RWPE1 (cell line): ENCODE results near the gene CPLX3.

Experiments
- CTCF ChIA-PET: fragments of 350-600 bp; sonication (Branson Sonifier 250); formaldehyde crosslinking; extraction: SDS; loops from one replicate; lab custom pipeline; 2021; lab: Yijun Ruan, JAX
- POLR2A ChIA-PET: fragments of 400-600 bp; formaldehyde crosslinking; extraction: SDS; loops from one replicate; lab custom pipeline; 2020; ENCODE audit warnings: antibody characterized with exemption; ENCODE audit not compliant: low non-redundant PET; lab: Yijun Ruan, JAX
- DNase-seq: peaks from one replicate; pipeline ENCODE4 v3.0.0; 2012; ENCODE audit warnings: low spot score
- H3K27ac ChIP-seq: fragments of 450-650 bp; 2 replicates; pipeline ENCODE4 v1.5.1; 2017
- TF ChIP-seq, protein P1 (sequence below): fragments of 450-650 bp; conservative IDR thresholded peaks from 2 replicates; pipeline ENCODE4 v1.5.1; 2017; ENCODE audit warnings: low read depth, mild to moderate bottlenecking

The CPLX3 gene

DNA sequence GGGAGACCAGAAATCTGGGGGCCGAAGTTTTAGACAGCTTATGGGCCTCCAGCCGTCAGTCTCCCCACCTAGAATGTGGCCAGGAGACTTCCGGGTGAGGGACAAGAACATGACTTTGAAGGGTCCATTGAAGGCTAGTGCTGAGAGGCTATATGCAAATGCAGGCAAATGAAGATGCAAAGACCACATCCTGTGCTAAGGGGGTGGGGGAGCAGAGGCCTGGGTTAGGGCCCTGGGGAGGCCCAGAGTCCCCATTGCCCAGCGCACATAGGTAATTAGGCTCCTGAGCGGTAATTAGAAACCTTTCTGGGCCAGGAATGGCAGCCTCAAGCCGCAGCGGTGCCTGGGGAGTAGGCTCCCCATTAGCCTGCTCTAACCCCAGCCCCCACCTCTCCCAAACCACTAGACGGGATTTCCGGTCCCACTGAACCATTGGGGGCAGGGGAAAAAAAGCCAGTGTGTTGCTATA, 37.7 kb upstream of the CPLX3 start:
- peak overlapping the region; percentile 63 for H3K27ac ChIP-seq
- ChIA-PET POLR2A (no interaction called here), CTCF (interaction anchor here (0.6 to 1.4 kb wide), 6 partner anchors 11 to 723 kb away, joined by 3 to 4 read pairs (median 3); no protein-coding TSS in a partner anchor)
- TF ChIP-seq, protein P1, sequence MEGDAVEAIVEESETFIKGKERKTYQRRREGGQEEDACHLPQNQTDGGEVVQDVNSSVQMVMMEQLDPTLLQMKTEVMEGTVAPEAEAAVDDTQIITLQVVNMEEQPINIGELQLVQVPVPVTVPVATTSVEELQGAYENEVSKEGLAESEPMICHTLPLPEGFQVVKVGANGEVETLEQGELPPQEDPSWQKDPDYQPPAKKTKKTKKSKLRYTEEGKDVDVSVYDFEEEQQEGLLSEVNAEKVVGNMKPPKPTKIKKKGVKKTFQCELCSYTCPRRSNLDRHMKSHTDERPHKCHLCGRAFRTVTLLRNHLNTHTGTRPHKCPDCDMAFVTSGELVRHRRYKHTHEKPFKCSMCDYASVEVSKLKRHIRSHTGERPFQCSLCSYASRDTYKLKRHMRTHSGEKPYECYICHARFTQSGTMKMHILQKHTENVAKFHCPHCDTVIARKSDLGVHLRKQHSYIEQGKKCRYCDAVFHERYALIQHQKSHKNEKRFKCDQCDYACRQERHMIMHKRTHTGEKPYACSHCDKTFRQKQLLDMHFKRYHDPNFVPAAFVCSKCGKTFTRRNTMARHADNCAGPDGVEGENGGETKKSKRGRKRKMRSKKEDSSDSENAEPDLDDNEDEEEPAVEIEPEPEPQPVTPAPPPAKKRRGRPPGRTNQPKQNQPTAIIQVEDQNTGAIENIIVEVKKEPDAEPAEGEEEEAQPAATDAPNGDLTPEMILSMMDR: no peak
- no peak for DNase-seq

DNA sequence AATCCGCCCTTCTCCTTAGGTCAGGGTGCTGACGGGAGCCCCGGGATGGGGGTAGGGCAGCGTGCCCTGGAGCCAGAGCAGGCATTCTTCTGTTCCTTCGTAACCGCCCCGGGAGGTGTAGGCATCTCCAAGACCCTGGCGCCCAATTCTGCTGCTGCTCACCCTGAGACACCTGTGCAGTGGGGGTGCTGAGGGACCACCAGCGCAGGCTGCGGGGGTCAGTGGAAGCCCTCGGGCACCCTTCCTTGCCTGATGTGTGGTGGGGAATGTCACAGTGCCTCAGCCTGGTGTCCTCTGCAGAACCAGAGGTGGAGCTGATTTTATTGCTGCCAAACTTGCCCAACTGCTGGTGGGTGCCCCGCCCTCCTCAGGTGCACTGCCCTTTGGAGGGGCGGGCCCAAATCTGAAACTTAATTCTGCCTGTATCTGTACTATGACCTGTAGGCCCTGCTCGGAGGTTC, 37.2 kb upstream of the CPLX3 start:
- POLR2A ChIA-PET: interaction anchor here (0.5 kb wide), 1 partner anchor 26 kb away, joined by 3 read pairs; no protein-coding TSS in a partner anchor
- CTCF ChIA-PET: interaction anchor here (1.0 to 1.4 kb wide), 4 partner anchors 10 to 157 kb away, joined by 3 to 4 read pairs (median 3); no protein-coding TSS in a partner anchor
- no peak for DNase-seq
- TF ChIP-seq, protein P1: no peak
- peak overlapping the region; percentile 63 for H3K27ac ChIP-seq

DNA sequence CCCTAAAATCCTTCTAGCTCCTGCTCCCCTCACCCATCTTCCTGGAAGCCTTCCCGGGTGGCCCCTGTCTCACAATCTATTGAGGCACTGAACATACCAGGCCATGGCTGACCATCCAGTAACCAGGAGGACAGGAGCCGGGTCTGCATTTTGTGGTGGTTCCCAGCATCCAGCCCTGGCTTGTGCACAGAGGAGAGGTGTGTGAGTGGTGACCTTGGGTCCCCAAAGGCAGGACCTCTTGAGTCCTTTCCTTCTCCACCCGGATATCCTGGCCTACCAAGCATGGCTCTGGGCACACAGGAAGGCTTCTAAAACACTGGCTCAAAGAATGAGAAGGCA, 36.7 kb upstream of the CPLX3 start:
- CTCF ChIA-PET: interaction anchor here (0.6 to 1.4 kb wide), 5 partner anchors 10 to 158 kb away, joined by 3 to 5 read pairs (median 3); no protein-coding TSS in a partner anchor
- TF ChIP-seq, protein P1: no peak
- no peak for DNase-seq
- H3K27ac ChIP-seq: peak overlapping the region; percentile 63
- POLR2A ChIA-PET: interaction anchor here (0.5 kb wide), 1 partner anchor 27 kb away, joined by 3 read pairs; no protein-coding TSS in a partner anchor

DNA sequence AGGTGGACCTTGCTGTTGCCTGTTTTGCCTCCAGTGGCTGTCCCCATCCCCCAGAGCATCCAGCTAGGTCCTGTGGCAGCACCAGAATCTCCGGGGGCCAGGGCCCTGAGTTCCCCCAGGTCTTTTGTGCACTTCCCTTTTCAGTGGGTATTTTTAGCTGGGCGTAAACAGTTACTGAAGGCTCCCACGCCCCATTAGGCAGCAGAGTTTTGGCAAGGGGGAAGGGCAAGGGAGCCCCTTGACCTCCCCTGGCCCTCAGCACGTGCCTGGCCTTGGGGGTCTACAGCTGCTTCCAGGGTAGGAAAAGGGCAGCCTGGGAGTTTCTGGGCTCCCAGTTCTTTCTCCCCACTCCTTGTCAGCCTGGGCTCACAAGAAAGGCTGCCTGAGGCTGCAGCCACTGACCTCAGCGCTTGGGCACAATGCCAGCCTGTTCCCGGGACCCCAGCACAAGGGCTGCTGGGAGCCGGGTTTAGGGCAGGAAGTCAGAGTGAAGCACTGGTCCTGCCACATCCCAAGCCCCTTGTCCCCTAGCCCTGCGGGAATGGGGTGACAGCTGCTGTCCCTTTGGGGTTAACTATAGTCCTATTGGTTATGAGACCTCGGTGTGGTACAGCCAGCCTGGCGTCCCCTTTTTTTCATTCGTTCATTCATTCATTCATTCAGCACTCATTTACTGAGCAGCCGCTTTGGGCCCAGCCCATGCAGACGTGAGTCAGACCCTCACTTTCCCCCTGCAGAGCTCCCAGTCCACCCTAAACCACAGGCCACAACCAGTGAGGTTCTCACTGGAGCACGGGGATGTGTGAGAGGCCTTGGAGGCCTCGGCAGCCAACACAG, 36.1 kb upstream of the CPLX3 start:
- ChIA-PET POLR2A (no interaction called here), CTCF (interaction anchor here (0.6 to 1.4 kb wide), 5 partner anchors 9 to 159 kb away, joined by 3 to 5 read pairs (median 3); no protein-coding TSS in a partner anchor)
- peak overlapping the region; percentile 63 for H3K27ac ChIP-seq
- DNase-seq: no peak
- TF ChIP-seq, protein P1: no peak

DNA sequence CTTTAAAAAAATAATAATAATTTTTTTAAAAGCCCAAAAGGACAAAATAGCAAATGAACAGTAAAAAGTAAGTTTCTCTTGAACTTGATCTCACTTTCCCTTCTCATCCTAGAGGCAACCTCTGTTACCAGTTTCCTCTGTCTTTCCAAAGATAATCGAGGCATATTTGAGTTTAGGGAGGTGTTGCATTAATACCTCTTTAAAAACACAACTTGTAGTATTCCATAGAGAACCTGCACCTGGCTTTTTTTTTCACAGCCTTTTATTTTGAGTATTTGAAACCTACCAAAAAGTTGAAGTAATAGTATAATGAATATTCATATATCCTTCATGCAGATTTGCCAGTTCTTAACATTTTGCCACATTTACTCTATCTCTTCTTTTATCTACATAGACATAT, 35.4 kb upstream of the CPLX3 start:
- peak overlapping the region; percentile 63 for H3K27ac ChIP-seq
- ChIA-PET CTCF (interaction anchor here (0.7 to 0.8 kb wide), 2 partner anchors 9 to 160 kb away, joined by 3 read pairs; no protein-coding TSS in a partner anchor), POLR2A (no interaction called here)
- DNase-seq: no peak
- TF ChIP-seq, protein P1: no peak

DNA sequence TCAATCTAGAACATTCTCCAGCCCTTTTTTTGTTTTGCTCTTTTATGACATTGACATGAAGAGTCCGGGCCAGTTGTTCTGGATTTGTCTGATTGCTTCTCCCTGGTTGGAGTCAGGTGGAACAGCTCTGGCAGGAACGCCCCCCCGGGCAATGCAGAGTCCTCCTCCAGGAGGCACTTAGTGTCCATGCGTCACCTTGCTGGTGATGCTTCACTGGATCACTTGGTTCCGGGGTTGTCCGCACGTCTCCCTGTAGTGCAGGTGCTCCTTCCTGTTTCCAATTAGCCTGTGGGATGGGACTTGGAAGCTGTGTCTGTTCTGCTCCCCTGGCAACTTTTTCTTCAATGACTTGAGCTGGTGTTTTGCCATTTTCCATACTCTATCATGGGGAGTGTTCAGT, 34.8 kb upstream of the CPLX3 start:
- CTCF ChIA-PET: interaction anchor here (0.5 to 1.2 kb wide), 3 partner anchors 21 to 160 kb away, joined by 3 to 4 read pairs (median 3); no protein-coding TSS in a partner anchor
- TF ChIP-seq, protein P1: no peak
- no peak for DNase-seq
- POLR2A ChIA-PET: no interaction called here
- peak overlapping the region; percentile 11; the same call in 1 of the 2 replicates for H3K27ac ChIP-seq
